HG02588 (cell line): ENCODE results near the gene SACS.
A peak's percentile ranks its signal among the peaks of the same experiment; 100 is the strongest.
"Not testable (repeated sequence)": the region's sequence is repeated elsewhere in the genome, so short reads cannot be mapped to it uniquely, and the experiment has no call there.

Experiments
- ATAC-seq: cut with Tn5 transposase; IDR thresholded peaks from one replicate; pipeline ENCODE4 v1.9.1; 2021; ENCODE audit warnings: mild to moderate bottlenecking, moderate library complexity; ENCODE audit not compliant: unreplicated experiment

SACS gene

GRCh38 chr13:23418776-23419683, 14.5 kb downstream of the SACS start:
- no peak for ATAC-seq

- no peak for ATAC-seq
Observed at GRCh38 chr13:23414682-23415081, 18.8 kb downstream of the SACS start.

DNA sequence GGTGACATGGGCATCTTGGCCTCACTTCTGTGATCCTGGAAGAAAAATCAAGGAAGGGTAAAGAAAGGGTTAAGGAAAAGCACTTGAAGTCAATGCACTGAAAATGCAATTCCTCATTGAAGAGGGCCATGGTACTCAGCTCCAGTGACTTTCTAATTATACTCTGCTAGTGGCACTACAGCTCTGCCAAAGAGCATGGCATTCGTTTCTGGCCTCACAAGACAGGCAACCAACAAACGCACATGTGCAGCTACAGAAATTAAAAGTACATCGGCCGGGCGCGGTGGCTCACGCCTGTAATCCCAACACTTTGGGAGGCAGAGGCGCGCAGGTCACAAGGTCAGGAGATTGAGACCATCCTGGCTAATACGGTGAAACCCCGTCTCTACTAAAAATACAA, 21.8 kb downstream of the SACS start:
- no peak for ATAC-seq

DNA sequence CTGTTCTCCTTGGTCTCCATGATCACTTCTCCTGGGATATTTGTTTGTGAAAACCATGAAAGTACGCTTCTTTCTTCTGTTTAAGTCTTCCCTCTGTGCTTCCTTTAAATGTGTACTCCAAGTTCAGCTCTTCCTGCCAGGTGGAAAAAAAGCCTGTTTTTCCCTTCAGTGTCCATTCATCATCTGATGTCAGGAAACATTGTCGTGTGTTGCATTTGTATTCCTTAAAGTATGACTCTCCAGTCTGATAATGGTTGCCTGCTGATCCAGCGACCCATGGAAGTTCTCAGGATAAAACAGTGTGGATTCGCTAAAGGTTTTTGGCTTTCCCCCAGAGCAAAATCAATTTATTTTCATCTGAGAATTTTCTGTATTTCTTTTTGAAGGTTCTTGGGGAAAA, 22.3 kb downstream of the SACS start:
- ATAC-seq = no peak

GRCh38 chr13:23408026-23408425, 25.5 kb downstream of the SACS start:
- no peak for ATAC-seq

DNA sequence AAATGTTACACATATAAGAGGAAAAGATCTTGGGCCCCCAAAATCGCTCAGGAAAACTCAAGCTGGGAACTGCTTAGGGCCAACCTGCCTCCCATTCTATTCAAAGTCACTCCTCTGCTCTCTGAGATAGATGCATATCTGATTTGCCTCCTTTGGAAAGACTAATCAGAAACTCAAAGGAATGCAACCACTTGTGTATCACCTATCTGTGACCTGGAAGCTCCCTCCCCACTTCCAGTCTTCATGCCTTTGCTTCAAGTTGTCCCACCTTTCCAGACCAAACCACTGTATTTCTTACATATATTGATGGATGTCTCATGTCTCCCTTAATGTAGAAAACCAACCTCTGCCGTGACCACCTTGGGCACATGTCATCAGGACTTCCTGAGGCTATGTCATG, 32.3 kb downstream of the SACS start:
- not testable (repeated sequence) for ATAC-seq

GRCh38 chr13:23399347-23399746, 34.2 kb downstream of the SACS start:
- no peak for ATAC-seq

DNA sequence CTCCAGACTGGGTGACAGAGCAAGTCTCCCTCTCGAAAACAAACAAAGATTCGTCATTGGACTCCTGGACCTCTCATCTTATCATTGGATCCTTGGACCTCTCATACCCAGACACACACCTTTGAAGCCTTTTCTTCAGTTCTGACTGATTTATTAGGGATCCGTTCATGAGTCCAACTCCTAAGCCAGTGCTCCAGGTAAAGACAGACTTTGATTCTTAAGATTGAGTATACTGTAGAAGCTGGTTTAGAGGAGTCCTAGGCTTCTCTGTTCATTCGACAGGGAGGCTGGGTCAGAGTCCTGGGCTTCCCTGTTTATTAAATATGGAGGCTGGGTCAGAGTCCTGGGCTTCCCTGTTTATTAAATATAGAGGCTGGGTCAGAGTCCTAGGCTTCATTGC, 38.7 kb downstream of the SACS start:
- no peak for ATAC-seq

GRCh38 chr13:23392925-23393645, 40.4 kb downstream of the SACS start:
- ATAC-seq = no peak

- ATAC-seq = no peak
Observed at GRCh38 chr13:23392313-23392712, 41.2 kb downstream of the SACS start.

- ATAC-seq = no peak
Observed at GRCh38 chr13:23391752-23392151, 41.8 kb downstream of the SACS start.

GRCh38 chr13:23386533-23386932, 47.0 kb downstream of the SACS start:
- peak; percentile 64 for ATAC-seq

DNA sequence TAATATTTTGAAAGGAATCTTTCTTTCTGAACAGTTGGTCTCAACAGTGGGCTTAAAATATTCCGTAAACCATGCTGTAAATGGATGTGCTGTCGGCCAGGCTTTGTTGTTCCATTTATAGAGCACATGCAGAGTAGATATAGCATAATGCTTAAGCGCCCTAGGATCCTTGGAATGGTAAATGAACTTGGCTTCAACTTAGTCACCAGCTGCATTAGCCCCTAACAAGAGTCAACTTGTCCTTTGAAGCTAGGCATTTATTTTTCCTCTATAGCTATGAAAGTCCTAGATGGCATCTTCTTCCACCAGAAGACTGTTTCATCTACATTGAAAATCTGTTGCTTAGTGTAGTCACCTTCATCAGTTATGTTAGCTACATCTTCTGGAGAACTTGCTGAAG, 47.6 kb downstream of the SACS start:
- ATAC-seq = no peak

GRCh38 chr13:23384111-23384510, 49.4 kb downstream of the SACS start:
- peak; percentile 73 for ATAC-seq

- ATAC-seq = no peak
Observed at GRCh38 chr13:23383151-23383550, 50.4 kb downstream of the SACS start.

DNA sequence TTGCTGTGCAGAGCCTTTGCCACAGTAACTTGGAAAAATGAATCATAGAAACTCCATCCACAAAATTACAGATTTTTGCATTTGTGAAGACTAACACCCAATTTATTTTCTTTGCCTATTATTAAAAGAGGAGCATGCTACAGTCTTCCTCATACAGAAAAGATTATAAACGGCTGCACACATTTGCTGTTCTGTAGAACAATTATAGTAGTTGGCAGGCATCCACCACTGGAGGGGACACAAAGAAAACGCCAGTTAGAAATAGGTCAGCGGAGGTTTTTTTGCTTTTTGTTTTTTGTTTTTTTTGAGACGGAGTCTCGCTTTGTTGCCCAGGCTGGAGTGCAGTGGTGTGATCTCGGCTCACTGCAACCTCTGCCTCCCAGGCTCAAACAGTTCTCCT, 51.6 kb downstream of the SACS start:
- ATAC-seq = no peak

GRCh38 chr13:23380534-23380933, 53.0 kb downstream of the SACS start:
- no peak for ATAC-seq

GRCh38 chr13:23377983-23378632, 55.4 kb downstream of the SACS start:
- ATAC-seq = no peak

GRCh38 chr13:23377579-23377978, 55.9 kb downstream of the SACS start:
- ATAC-seq = no peak

DNA sequence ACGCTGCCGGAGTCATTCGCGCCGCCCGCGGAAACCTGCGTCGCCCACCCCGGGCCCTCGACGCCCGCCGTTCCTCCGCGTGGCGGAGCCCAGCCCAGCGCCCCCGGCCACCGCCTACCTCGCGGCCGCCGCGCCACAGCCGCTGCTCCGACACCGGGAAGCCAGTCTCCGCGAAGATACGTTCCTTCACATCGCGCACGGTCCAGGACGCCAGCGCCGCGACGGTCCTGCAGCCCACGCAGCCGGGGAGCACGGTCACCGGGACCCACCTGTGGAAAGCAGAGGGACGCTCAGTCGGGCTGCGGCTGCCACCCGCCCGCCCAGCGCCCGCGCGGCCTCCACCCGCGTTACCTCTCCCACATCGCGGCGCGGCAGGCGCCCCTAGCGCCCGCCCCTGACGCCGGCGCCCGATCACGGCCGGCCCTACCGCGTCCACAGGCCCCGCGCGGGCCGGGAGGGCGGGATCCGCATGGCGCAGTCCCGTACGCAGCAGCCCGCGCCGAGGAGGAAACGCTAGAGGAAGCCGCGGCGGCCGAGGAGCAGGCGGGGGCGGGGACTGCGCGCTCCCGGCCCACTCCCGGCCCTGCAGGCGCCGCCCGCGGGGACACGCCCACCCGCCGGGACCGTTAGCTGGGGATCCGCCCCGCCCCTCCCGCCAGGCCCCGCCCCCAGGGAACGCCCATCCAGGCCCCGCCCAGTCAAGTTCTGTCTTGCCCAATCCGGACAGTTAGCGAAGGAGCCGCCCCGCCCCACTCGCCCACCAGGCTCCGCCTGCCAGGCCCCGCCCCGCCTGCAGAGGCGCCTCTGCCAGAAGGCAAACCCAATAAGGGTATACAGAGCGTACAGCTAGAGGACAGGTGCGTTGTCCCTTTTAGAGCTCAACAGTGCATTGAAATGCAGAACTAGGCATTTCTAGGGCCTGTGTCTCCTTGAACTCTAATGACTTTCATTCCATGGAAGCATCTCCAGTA, 58.2 kb downstream of the SACS start:
- peak; percentile 88 for ATAC-seq
